GM19351 (cell line): ENCODE results near the gene BBS2.
"Not testable (repeated sequence)": the region's sequence is repeated elsewhere in the genome, so short reads cannot be mapped to it uniquely, and the experiment has no call there.

Experiments
- ATAC-seq: cut with Tn5 transposase; IDR thresholded peaks from one replicate; pipeline ENCODE4 v1.9.1; 2021; ENCODE audit warnings: mild to moderate bottlenecking, moderate library complexity; ENCODE audit not compliant: unreplicated experiment

The BBS2 gene

GRCh38 chr16:56525236-56525635 is 5.4 kb upstream of the BBS2 start:
- no peak for ATAC-seq

GRCh38 chr16:56520251-56520577 is 390 bp upstream of the BBS2 start:
- no peak for ATAC-seq

- ATAC-seq, result no peak
These were observed 1.4 kb downstream of the BBS2 start for GRCh38 chr16:56518425-56518824.

GRCh38 chr16:56517206-56517605 is 2.6 kb downstream of the BBS2 start:
- no peak for ATAC-seq

GRCh38 chr16:56515665-56516064 is 4.2 kb downstream of the BBS2 start:
- no peak for ATAC-seq

GRCh38 chr16:56514845-56515244 is 5.0 kb downstream of the BBS2 start:
- ATAC-seq, result no peak

- peak; percentile 50 for ATAC-seq
These were observed 5.9 kb downstream of the BBS2 start for GRCh38 chr16:56513972-56514371.

- ATAC-seq, result no peak
These were observed 6.7 kb downstream of the BBS2 start for GRCh38 chr16:56513091-56513490.

- ATAC-seq, result no peak
These were observed 7.8 kb downstream of the BBS2 start for GRCh38 chr16:56512025-56512424.

GRCh38 chr16:56510544-56510943 is 9.3 kb downstream of the BBS2 start:
- no peak for ATAC-seq

GRCh38 chr16:56506941-56507340 is 12.9 kb downstream of the BBS2 start:
- ATAC-seq, result no peak

- ATAC-seq, result no peak
These were observed 14.6 kb downstream of the BBS2 start for GRCh38 chr16:56505181-56505580.

GRCh38 chr16:56493815-56494214 is 26.0 kb downstream of the BBS2 start:
- ATAC-seq, result no peak

- ATAC-seq, result no peak
These were observed 26.7 kb downstream of the BBS2 start for GRCh38 chr16:56493126-56493525.

- no peak for ATAC-seq
These were observed 28.1 kb downstream of the BBS2 start for GRCh38 chr16:56491657-56492261.

- not testable (repeated sequence) for ATAC-seq
These were observed 31.0 kb downstream of the BBS2 start for GRCh38 chr16:56488868-56489267.

GRCh38 chr16:56488035-56488434 is 31.8 kb downstream of the BBS2 start:
- no peak for ATAC-seq

GRCh38 chr16:56483394-56483793 is 36.4 kb downstream of the BBS2 start:
- no peak for ATAC-seq

- ATAC-seq, result no peak
These were observed 37.1 kb downstream of the BBS2 start for GRCh38 chr16:56482683-56483236.

- ATAC-seq, result no peak
These were observed 38.2 kb downstream of the BBS2 start for GRCh38 chr16:56481468-56482122.

GRCh38 chr16:56480776-56481467 is 38.9 kb downstream of the BBS2 start:
- no peak for ATAC-seq

GRCh38 chr16:56479469-56479868 is 40.4 kb downstream of the BBS2 start:
- ATAC-seq, result no peak
